Hepatocyte (in vitro differentiated cells): ENCODE data around the gene PMPCB. TPM values are rescaled to one million over a fixed set of nuclear protein-coding genes. Genes with fewer than 3 reads are reported as not detected.
"Not testable (repeated sequence)": the region's sequence is repeated elsewhere in the genome, so short reads cannot be mapped to it uniquely, and the experiment has no call there.

Experiments used
- DNase-seq: peaks from one replicate; pipeline ENCODE4 v3.0.0-alpha.2; 2016; ENCODE audit warnings: low spot score
- H2AFZ ChIP-seq: fragments of 200-600 bp; sonication (generic); 2 replicates; pipeline ENCODE4 v1.6.0; 2016; ENCODE audit warnings: antibody characterized with exemption, mild to moderate bottlenecking
- H3K27ac ChIP-seq: fragments of 200-600 bp; sonication (generic); 2 replicates; pipeline ENCODE4 v1.5.1; 2016; ENCODE audit warnings: mild to moderate bottlenecking
- H3K27me3 ChIP-seq: fragments of 200-600 bp; sonication (generic); 2 replicates; pipeline ENCODE4 v1.6.1; 2016
- H3K36me3 ChIP-seq: fragments of 200-600 bp; sonication (generic); replicated peaks from 2 replicates; pipeline ENCODE4 v1.5.1; 2016; ENCODE audit warnings: low read depth; ENCODE audit not compliant: insufficient read depth
- H3K4me1 ChIP-seq: fragments of 200-600 bp; sonication (generic); 2 replicates; pipeline ENCODE4 v1.5.1; 2016; ENCODE audit warnings: mild to moderate bottlenecking, moderate library complexity; ENCODE audit not compliant: insufficient read depth
- H3K4me2 ChIP-seq: fragments of 200-600 bp; sonication (generic); 2 replicates; pipeline ENCODE4 v1.6.0; 2016
- H3K4me3 ChIP-seq: fragments of 200-600 bp; sonication (generic); 2 replicates; pipeline ENCODE4 v1.5.1; 2016; ENCODE audit warnings: mild to moderate bottlenecking
- H3K79me2 ChIP-seq: fragments of 200-600 bp; sonication (generic); 2 replicates; pipeline ENCODE4 v1.6.0; 2017; ENCODE audit warnings: mild to moderate bottlenecking
- H3K9me2 ChIP-seq: fragments of 200-600 bp; sonication (generic); replicated peaks from 2 replicates; pipeline ENCODE4 v1.6.0; 2017; ENCODE audit warnings: mild to moderate bottlenecking; ENCODE audit not compliant: insufficient read depth
- H3K9me3 ChIP-seq: fragments of 200-600 bp; sonication (generic); 2 replicates; pipeline ENCODE4 v1.5.1; 2016; ENCODE audit warnings: low read depth, mild to moderate bottlenecking
- H4K20me1 ChIP-seq: fragments of 200-600 bp; sonication (generic); 2 replicates; pipeline ENCODE4 v1.6.0; 2016; ENCODE audit warnings: mild to moderate bottlenecking; ENCODE audit not compliant: insufficient read depth, poor library complexity, severe bottlenecking
- CTCF ChIP-seq: fragments of 200-600 bp; sonication (generic); IDR thresholded peaks from 2 replicates; pipeline ENCODE4 v1.5.1; 2016; ENCODE audit warnings: antibody characterized with exemption, mild to moderate bottlenecking; ENCODE audit not compliant: poor library complexity
- EZH2 ChIP-seq: fragments of 200-600 bp; sonication (generic); IDR thresholded peaks from 2 replicates; pipeline ENCODE4 v1.6.1; 2016; ENCODE audit warnings: antibody characterized with exemption, mild to moderate bottlenecking, borderline replicate concordance
- EZH2phosphoT487 ChIP-seq: fragments of 200-600 bp; sonication (generic); IDR thresholded peaks from one replicate; pipeline ENCODE4 v1.6.1; 2018; ENCODE audit warnings: antibody characterized with exemption, mild to moderate bottlenecking, low read depth, moderate library complexity; ENCODE audit not compliant: unreplicated experiment, severe bottlenecking
- WGBS: methylation state at CpG from one replicate; pipeline ENCODE4 v1.1.6; 2016; ENCODE audit warnings: low lambda C conversion rate; ENCODE audit errors: missing lambda C conversion rate; 5-methylcytosine and 5-hydroxymethylcytosine counted together
- polyA plus RNA-seq: library from polyadenylated mRNA; unstranded; fragments of >200 nt; fragmentation: Nextera tagmentation; extraction: Ambion mirVana; gene quantifications from 2 replicates; pipeline ENCODE4 v1.2.1, GENCODE V29; 2016
- total RNA-seq: library from RNA; depleted of rRNA; stranded (reverse); fragments of >200 nt; gene quantifications from 2 replicates; pipeline ENCODE4 v1.2.3, GENCODE V29; 2014

PMPCB gene
- total and polyA plus RNA-seq, 2 experiments from 2014 or later, result 63.0 to 67.6 TPM

- Histone ChIP-seq H3K27me3 (peaks cover 20% of the 10 kb centered on the region), H3K4me3 (peak overlapping the region; percentile 57), H2AFZ (peak overlapping the region; percentile 59), H3K4me2 (peak overlapping the region; percentile 96)
- not testable (repeated sequence) for H3K36me3 ChIP-seq, H3K9me3 ChIP-seq, H3K4me1 ChIP-seq, H3K27ac ChIP-seq, H3K79me2 ChIP-seq, H3K9me2 ChIP-seq, H4K20me1 ChIP-seq
- WGBS, result 2% methylated on average over 12 of the region's 12 CpGs
- DNase-seq, result peak; percentile 13
Observed at GRCh38 chr7:103279636-103279962, 17.6 kb upstream of the PMPCB start.

- H3K79me2 ChIP-seq, H3K27ac ChIP-seq, H4K20me1 ChIP-seq, H3K4me1 ChIP-seq, H3K9me2 ChIP-seq, H3K9me3 ChIP-seq, H3K36me3 ChIP-seq: not testable (repeated sequence)
- Histone ChIP-seq H3K4me2 (peak overlapping the region; percentile 96), H3K27me3 (peaks cover 20% of the 10 kb centered on the region), H3K4me3 (peak overlapping the region; percentile 57), H2AFZ (peak overlapping the region; percentile 59)
- 2% methylated on average over 51 of the region's 71 CpGs for WGBS
- peak; percentile 54 for DNase-seq
Observed at GRCh38 chr7:103279963-103280802, 17.1 kb upstream of the PMPCB start.

DNA sequence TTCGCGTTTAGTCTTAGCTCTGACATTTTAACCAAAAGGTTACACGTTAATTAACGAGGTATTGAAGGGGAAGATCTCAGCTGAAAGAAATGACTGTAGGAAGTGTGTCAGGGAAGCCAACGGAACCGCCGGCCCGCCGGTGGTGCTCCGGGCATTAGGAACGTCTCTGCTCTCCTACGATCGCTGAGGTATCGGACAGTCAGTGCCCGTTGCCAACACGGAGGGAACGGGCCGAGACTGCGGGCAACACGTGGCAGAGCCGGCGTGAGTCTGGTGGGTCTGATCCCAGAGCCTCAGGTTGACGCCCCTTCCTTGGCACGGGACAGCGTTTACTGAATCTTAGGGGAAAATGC lies 16.5 kb upstream of the PMPCB start:
- not testable (repeated sequence) for H3K9me2 ChIP-seq, H3K9me3 ChIP-seq, H3K27ac ChIP-seq, H3K79me2 ChIP-seq, H3K36me3 ChIP-seq, H4K20me1 ChIP-seq, H3K4me1 ChIP-seq
- peak overlapping the region; percentile 59 for H2AFZ ChIP-seq
- H3K27me3 ChIP-seq, result peaks cover 20% of the 10 kb centered on the region
- H3K4me3 ChIP-seq, result peak overlapping the region; percentile 57
- DNase-seq, result peak; percentile 15
- peak overlapping the region; percentile 96 for H3K4me2 ChIP-seq
- WGBS, result 2% methylated on average over 25 of the region's 25 CpGs

DNA sequence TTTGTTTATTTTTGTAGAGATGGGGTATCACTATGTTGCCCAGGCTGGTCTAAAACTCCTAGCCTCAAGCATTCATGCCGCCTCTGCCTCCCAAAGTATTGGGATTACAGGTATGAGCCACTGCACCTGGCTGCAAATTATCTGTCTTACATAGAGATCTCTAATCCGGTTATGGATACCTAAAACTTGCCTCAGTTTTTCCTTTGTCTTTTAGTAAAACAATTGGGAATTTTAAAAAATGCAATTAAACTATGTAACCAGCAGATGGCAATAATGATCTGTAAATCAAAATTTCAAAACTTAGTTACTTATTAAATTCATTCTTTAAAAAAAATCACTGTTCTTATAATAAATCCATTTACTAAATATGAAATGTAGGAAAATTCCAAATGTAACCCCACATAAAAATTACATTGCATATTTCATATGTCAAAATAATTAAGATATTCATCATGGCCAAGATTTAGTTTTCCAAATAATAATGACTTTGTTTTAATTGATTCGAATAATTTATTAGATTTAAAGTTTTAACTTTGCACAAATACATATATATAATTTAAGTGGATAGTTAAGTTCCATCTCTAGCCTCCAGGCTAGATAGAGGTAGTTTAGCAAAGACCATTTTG lies 14.3 kb upstream of the PMPCB start:
- H3K36me3 ChIP-seq, H3K9me2 ChIP-seq, H3K9me3 ChIP-seq, DNase-seq, H4K20me1 ChIP-seq, H3K4me1 ChIP-seq, H3K4me3 ChIP-seq, H3K79me2 ChIP-seq, H3K27ac ChIP-seq, H3K4me2 ChIP-seq, H2AFZ ChIP-seq: not testable (repeated sequence)
- WGBS, result 60% methylated on average over 3 of the region's 3 CpGs
- H3K27me3 ChIP-seq, result peaks cover 20% of the 10 kb centered on the region
- TF ChIP-seq CTCF, result peak; percentile 13

DNA sequence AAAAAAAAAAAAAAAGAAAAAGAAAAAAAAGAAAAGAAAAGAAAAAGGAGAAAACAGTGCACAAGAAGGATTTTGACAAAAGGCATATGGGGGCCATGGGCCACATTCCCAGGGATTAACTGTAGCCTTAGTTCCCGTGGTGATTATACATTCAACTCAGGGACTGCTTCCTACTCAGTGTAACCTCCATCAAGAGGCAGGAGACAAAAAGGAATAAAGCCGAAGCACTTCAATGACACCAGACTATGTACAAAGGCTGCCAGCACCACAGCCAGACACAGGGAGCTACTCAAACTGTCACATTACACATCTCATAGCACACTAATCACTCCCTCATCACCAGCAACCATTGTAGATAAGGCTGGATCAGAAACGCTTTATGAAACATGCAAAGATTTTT lies 5.1 kb upstream of the PMPCB start:
- H4K20me1 ChIP-seq, result no peaks in the 10 kb centered on the region
- no peaks in the 10 kb centered on the region for H3K9me2 ChIP-seq
- H3K27me3 ChIP-seq, result no peaks in the 10 kb centered on the region
- no peak overlapping the region for H3K4me3 ChIP-seq
- 63% methylated on average over 3 of the region's 3 CpGs for WGBS
- DNase-seq, result no peak
- H3K36me3 ChIP-seq, result no peaks in the 10 kb centered on the region
- H2AFZ ChIP-seq, result no peak overlapping the region
- H3K4me1 ChIP-seq, result no peaks in the 10 kb centered on the region
- H3K4me2 ChIP-seq, result no peak overlapping the region
- no peaks in the 10 kb centered on the region for H3K9me3 ChIP-seq
- no peak overlapping the region for H3K27ac ChIP-seq
- no peak for TF ChIP-seq EZH2
- no peak for TF ChIP-seq CTCF
- no peak for TF ChIP-seq EZH2phosphoT487
- no peaks in the 10 kb centered on the region for H3K79me2 ChIP-seq
